Gastrocnemius medialis (tissue), 4 donors: ENCODE data around the gene RPS2. TPM values are rescaled to one million over a fixed set of nuclear protein-coding genes. Genes with fewer than 3 reads are reported as not detected.

ENCODE experiments used
- ATAC-seq, 2 donors: fragments of 150-250 bp; one replicate each; pipeline ENCODE4 v1.9.1; 2016
- DNase-seq, 2 donors: peaks; one replicate each; pipeline ENCODE4 v3.0.0-alpha.2; 2019
- H3K27ac ChIP-seq, 4 donors: fragments of 200-600 bp; sonication (generic); 1 replicate in 1 of 4; 2 replicates in 3 of 4; pipeline ENCODE4 v1.5.1; 2016 to 2018; ENCODE audit warnings: mild to moderate bottlenecking in 2 of 4, moderate library complexity in 1 of 4
- H3K27me3 ChIP-seq, 3 donors: fragments of 200-600 bp; sonication (generic) in 2 of 3; 1 replicate in 1 of 3; 2 replicates in 2 of 3; pipeline versions ENCODE4 v1.5.1 to v1.6.0; 2016 to 2019; ENCODE audit warnings: mild to moderate bottlenecking in 1 of 3, moderate library complexity in 1 of 3
- H3K36me3 ChIP-seq, 2 donors: fragments of 200-600 bp; sonication (generic) in 1 of 2; one replicate each; pipeline ENCODE4 v1.5.1; 2017 to 2018
- H3K4me1 ChIP-seq, 2 donors: fragments of 200-600 bp; sonication (generic) in 1 of 2; one replicate each; pipeline ENCODE4 v1.5.1; 2016 to 2017; ENCODE audit warnings: mild to moderate bottlenecking in 2 of 2
- H3K4me3 ChIP-seq, 4 donors: fragments of 200-600 bp; sonication (generic) in 3 of 4; 1 replicate in 1 of 4; 2 replicates in 3 of 4; pipeline ENCODE4 v1.5.1; 2016 to 2019; ENCODE audit warnings: mild to moderate bottlenecking in 2 of 4
- H3K9me3 ChIP-seq, 3 donors: fragments of 200-600 bp; sonication (generic) in 2 of 3; 1 replicate in 1 of 3; 2 replicates in 2 of 3; pipeline ENCODE4 v1.5.1; 2016 to 2019
- POLR2A ChIP-seq, 2 donors: fragments of 450-650 bp; IDR thresholded peaks; one replicate each; pipeline ENCODE4 v1.6.1; 2017; ENCODE audit warnings: antibody characterized with exemption in 2 of 2, mild to moderate bottlenecking in 2 of 2, moderate library complexity in 2 of 2
- in situ Hi-C, 4 donors: fragments of 200-750 bp; cut with MboI; loops; one replicate each; pipeline versions ENCODE4 v1.15.0 to v1.8.0; 2017; ENCODE audit warnings: low sequenced_read_pairs in 4 of 4
- intact Hi-C: fragments of 100-400 bp; cut with DNase I; formaldehyde crosslinking; loops from one replicate; pipeline ENCODE4 v1.15.1; 2023; ENCODE audit warnings: low total_unique reads
- total RNA-seq, 4 donors: library from RNA; depleted of rRNA; stranded (reverse); fragments of >200 nt; gene quantifications; one replicate each; pipeline versions ENCODE4 v1.1.0 to v1.2.3, GENCODE V29; 2016
- TF ChIP-seq, protein P1 (sequence below), 5 experiments: fragments of 450-650 bp in 3 of 5; fragments of 200-600 bp in 2 of 5; sonication (generic) in 2 of 5; IDR thresholded peaks in 4 of 5; conservative IDR thresholded peaks in 1 of 5; 1 replicate in 4 of 5; 2 replicates in 1 of 5; pipeline ENCODE4 v1.5.1; 2016 to 2019; ENCODE audit warnings: antibody characterized with exemption in 5 of 5, mild to moderate bottlenecking in 3 of 5, moderate library complexity in 3 of 5

Gene RPS2
- total RNA-seq, 4 donors from 2014 or later = 1,162 to 1,876 (median 1,684) TPM

DNA sequence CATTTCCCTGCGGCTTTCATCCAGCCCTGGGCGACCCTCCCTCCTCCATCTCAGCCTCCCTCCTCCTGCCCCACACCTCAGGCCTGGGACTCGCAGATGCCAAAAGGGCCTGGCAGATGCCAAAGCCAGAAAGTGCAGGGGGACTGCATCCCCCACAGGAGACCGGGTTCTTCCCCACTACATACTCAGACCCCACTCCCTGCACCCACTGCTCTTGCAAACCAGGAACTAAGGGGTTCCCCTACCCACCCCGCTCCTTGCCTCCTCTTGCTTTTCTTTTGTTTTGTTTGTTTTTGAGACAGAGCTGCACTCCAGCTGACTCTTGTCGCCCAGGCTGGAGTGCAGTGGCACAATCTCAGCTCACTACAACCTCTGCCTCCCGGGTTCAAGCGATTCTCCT lies 49.6 kb downstream of the RPS2 start:
- H3K27me3 ChIP-seq = peaks cover 41 to 49% (median 45%) of the 10 kb centered on the region in 3 donors
- H3K9me3 ChIP-seq = no peaks in the 10 kb centered on the region
- no peaks in the 10 kb centered on the region for H3K4me1 ChIP-seq
- DNase-seq = no peak
- in situ Hi-C loops = no loop called here
- no peak overlapping the region for H3K27ac ChIP-seq
- no peaks in the 10 kb centered on the region for H3K36me3 ChIP-seq
- intact Hi-C loops = no loop called here
- no peak for TF ChIP-seq POLR2A (IDR thresholded peaks at IDR 0.05)
- TF ChIP-seq, protein P1, sequence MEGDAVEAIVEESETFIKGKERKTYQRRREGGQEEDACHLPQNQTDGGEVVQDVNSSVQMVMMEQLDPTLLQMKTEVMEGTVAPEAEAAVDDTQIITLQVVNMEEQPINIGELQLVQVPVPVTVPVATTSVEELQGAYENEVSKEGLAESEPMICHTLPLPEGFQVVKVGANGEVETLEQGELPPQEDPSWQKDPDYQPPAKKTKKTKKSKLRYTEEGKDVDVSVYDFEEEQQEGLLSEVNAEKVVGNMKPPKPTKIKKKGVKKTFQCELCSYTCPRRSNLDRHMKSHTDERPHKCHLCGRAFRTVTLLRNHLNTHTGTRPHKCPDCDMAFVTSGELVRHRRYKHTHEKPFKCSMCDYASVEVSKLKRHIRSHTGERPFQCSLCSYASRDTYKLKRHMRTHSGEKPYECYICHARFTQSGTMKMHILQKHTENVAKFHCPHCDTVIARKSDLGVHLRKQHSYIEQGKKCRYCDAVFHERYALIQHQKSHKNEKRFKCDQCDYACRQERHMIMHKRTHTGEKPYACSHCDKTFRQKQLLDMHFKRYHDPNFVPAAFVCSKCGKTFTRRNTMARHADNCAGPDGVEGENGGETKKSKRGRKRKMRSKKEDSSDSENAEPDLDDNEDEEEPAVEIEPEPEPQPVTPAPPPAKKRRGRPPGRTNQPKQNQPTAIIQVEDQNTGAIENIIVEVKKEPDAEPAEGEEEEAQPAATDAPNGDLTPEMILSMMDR (IDR thresholded peaks at IDR 0.05 in 4 of 5, conservative IDR thresholded peaks at IDR 0.05 in 1 of 5) = no peak
- ATAC-seq = no peak
- H3K4me3 ChIP-seq = no peak overlapping the region

DNA sequence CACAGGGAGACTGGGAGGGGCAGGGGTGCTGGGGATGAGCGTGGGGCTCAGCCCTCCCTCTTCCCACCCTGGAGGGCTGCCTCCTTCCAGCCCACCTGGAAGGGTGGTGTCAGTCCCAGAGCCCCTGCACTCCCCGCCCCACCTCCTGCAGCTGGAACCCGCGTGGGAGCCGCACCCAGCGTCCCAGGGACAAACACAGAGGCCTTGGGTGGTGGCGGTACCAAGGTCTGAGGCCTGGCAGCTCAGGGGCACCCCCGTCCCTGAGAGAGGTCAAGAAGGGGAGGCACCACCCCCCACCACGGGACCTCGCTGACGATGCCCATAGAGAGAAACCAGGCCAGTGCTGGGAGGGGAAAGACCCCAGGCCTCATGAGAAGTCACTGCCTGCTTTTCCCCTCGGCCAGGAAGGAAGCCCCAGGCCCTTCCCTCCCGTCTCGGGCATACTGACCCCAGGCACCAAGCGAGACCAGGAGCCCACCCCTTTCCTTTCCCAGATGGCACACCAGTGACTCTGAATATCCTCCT lies 50.5 kb downstream of the RPS2 start:
- Histone ChIP-seq H3K9me3 (no peaks in the 10 kb centered on the region), H3K27me3 (peaks cover 35 to 48% (median 41%) of the 10 kb centered on the region in 3 donors), H3K4me3 (no peak overlapping the region), H3K36me3 (no peaks in the 10 kb centered on the region), H3K4me1 (no peaks in the 10 kb centered on the region), H3K27ac (no peak overlapping the region)
- DNase-seq (no peak), ATAC-seq (no peak)
- in situ Hi-C loops (no loop called here), intact Hi-C loops (no loop called here)
- TF ChIP-seq, protein P1 (IDR thresholded peaks at IDR 0.05 in 4 of 5, conservative IDR thresholded peaks at IDR 0.05 in 1 of 5) = no peak
- TF ChIP-seq POLR2A (IDR thresholded peaks at IDR 0.05) = no peak

DNA sequence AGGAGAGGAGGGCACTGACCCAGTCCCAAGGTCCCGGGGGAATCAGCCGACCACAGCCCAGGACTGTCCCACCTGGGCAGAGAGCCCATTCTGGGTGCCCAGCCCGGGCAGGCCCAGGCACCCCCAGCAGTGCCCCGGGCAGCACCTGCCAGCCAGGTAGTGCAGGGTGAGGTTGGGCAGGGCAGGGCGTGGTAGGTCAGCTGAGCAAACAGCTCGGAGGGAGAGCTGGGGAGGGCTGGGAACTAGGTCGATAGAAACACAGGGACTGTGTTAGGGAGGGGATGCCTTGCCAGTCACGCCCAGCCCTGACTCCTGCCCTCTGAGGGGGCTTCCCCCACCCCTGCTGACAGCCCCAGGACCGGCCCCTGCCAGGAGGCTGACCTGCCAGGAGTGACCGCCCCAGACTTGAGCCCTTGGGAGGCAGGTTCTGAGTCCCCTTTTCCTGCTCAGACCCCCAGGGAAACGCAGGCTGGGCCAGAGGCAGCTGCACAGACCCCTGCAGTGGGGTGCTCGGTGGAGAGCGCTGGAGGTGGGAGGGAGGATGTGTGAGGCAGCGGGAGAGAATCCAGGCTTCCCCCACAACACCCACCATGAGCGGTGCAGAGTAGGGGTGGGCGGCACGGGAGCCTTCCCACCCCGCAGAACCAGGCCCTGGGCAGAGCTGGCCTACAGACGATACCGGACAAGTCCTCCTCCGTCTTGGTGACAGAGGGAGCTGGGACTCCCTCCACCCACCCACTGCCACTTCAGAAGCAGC lies 51.1 kb downstream of the RPS2 start:
- peaks cover 28 to 48% (median 37%) of the 10 kb centered on the region in 3 donors for H3K27me3 ChIP-seq
- no peaks in the 10 kb centered on the region for H3K36me3 ChIP-seq
- H3K27ac ChIP-seq = no peak overlapping the region
- in situ Hi-C loops (no loop called here), intact Hi-C loops (no loop called here)
- ATAC-seq = no peak
- no peaks in the 10 kb centered on the region for H3K9me3 ChIP-seq
- H3K4me3 ChIP-seq = no peak overlapping the region
- no peaks in the 10 kb centered on the region for H3K4me1 ChIP-seq
- DNase-seq = no peak
- TF ChIP-seq, protein P1 (IDR thresholded peaks at IDR 0.05 in 4 of 5, conservative IDR thresholded peaks at IDR 0.05 in 1 of 5) = no peak
- TF ChIP-seq POLR2A (IDR thresholded peaks at IDR 0.05) = no peak

DNA sequence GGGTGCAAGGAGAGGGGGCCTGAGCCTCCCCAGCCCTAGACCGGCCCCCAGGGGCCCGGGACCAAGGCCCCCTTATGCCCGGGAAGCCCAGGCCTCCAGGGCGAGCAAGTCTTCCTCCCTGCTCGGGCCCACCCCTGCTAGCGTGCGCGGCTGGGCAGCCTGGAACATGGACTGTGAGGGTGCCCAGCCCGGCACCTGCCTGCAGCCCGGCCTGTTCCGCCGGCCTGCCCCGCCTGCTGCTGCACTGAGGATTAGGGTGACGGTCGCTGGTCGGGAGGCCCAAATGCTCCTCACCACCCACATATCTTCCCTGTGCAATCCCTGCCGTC lies 52.4 kb downstream of the RPS2 start:
- intact Hi-C loops (no loop called here), in situ Hi-C loops (no loop called here)
- Histone ChIP-seq H3K27me3 (peaks cover 23 to 53% (median 42%) of the 10 kb centered on the region in 3 donors), H3K36me3 (no peaks in the 10 kb centered on the region), H3K27ac (no peak overlapping the region), H3K4me1 (no peaks in the 10 kb centered on the region), H3K9me3 (no peaks in the 10 kb centered on the region), H3K4me3 (no peak overlapping the region)
- no peak for TF ChIP-seq POLR2A (IDR thresholded peaks at IDR 0.05)
- TF ChIP-seq, protein P1 (IDR thresholded peaks at IDR 0.05 in 4 of 5, conservative IDR thresholded peaks at IDR 0.05 in 1 of 5) = no peak
- no peak for ATAC-seq
- no peak for DNase-seq

Other genes with a start within 250 kb of the RPS2 start
- 10 to 100 TPM; 18.1 to 41.4 (median 34.2) TPM for gene NME3, start 193.3 kb downstream of the RPS2 start, total RNA-seq
- 1 to 10 TPM; 2.1 to 9.2 (median 6.2) TPM for gene EME2, start 192.0 kb downstream of the RPS2 start, total RNA-seq
- gene MRPS34, start 191.7 kb downstream of the RPS2 start, total RNA-seq = 100 to 1,000 TPM in 2 of 4 donors, 10 to 100 TPM in 2; 65.4 to 120 (median 90.0) TPM
- 100 to 1,000 TPM in 1 of 4 donors, 10 to 100 TPM in 3; 86.2 to 161 (median 88.3) TPM for gene SPSB3, start 182.3 kb downstream of the RPS2 start, total RNA-seq
- 100 to 1,000 TPM in 1 of 4 donors, 10 to 100 TPM in 3; 77.3 to 163 (median 80.7) TPM for gene NUBP2, start 181.9 kb downstream of the RPS2 start, total RNA-seq
- under 1 TPM in 2 of 4 donors, not detected in 2; 0.20 to 0.22 TPM for gene IGFALS, start 171.1 kb downstream of the RPS2 start, total RNA-seq
- 100 to 1,000 TPM; 216 to 440 (median 261) TPM for gene HAGH, start 138.0 kb downstream of the RPS2 start, total RNA-seq
- gene FAHD1, start 137.6 kb downstream of the RPS2 start, total RNA-seq = 10 to 100 TPM; 28.2 to 57.1 (median 49.1) TPM
- not detected for gene MEIOB, start 92.7 kb downstream of the RPS2 start, total RNA-seq
- gene HS3ST6, start 46.4 kb downstream of the RPS2 start, total RNA-seq = not detected
- gene MSRB1, start 21.6 kb downstream of the RPS2 start, total RNA-seq = 10 to 100 TPM; 16.7 to 40.7 (median 35.2) TPM
- 100 to 1,000 TPM; 116 to 354 (median 188) TPM for gene RPL3L, start 10.1 kb downstream of the RPS2 start, total RNA-seq
- 1,000 to 10,000 TPM in 1 of 4 donors, 100 to 1,000 TPM in 3; 530 to 1,014 (median 743) TPM for gene NDUFB10, start 5.3 kb downstream of the RPS2 start, total RNA-seq
- not detected for gene RNF151, start 2.0 kb upstream of the RPS2 start, total RNA-seq
- gene TBL3, start 7.2 kb upstream of the RPS2 start, total RNA-seq = 10 to 100 TPM; 48.2 to 79.5 (median 71.4) TPM
- gene NOXO1, start 16.6 kb upstream of the RPS2 start, total RNA-seq = under 1 TPM in 2 of 4 donors, not detected in 2; 0.33 to 0.46 TPM
- gene GFER, start 19.4 kb upstream of the RPS2 start, total RNA-seq = 10 to 100 TPM; 16.3 to 27.0 (median 20.1) TPM
- gene SYNGR3, start 25.1 kb upstream of the RPS2 start, total RNA-seq = 1 to 10 TPM in 1 of 4 donors, not detected in 3; 2.3 TPM
- gene ZNF598, start 45.0 kb upstream of the RPS2 start, total RNA-seq = 10 to 100 TPM; 57.0 to 92.2 (median 75.4) TPM
- gene NPW, start 55.0 kb upstream of the RPS2 start, total RNA-seq = not detected
- 10 to 100 TPM; 51.6 to 86.9 (median 74.4) TPM for gene NHERF2, start 62.1 kb upstream of the RPS2 start, total RNA-seq
- 10 to 100 TPM in 1 of 4 donors, 1 to 10 TPM in 3; 3.5 to 13.6 (median 6.4) TPM for gene NTHL1, start 83.0 kb upstream of the RPS2 start, total RNA-seq
- 10 to 100 TPM; 44.5 to 62.7 (median 53.8) TPM for gene TSC2, start 83.2 kb upstream of the RPS2 start, total RNA-seq
- 100 to 1,000 TPM; 168 to 376 (median 339) TPM for gene PKD1, start 171.1 kb upstream of the RPS2 start, total RNA-seq
- gene RAB26, start 183.8 kb upstream of the RPS2 start, total RNA-seq = 1 to 10 TPM in 2 of 4 donors, not detected in 2; 1.3 to 4.2 TPM
- 10 to 100 TPM; 39.5 to 71.4 (median 55.9) TPM for gene TRAF7, start 191.0 kb upstream of the RPS2 start, total RNA-seq
- under 1 TPM in 3 of 4 donors, not detected in 1; 0.07 to 0.51 (median 0.10) TPM for gene CASKIN1, start 231.8 kb upstream of the RPS2 start, total RNA-seq
- 10 to 100 TPM; 40.3 to 77.0 (median 73.5) TPM for gene MLST8, start 240.6 kb upstream of the RPS2 start, total RNA-seq
- 1 to 10 TPM in 3 of 4 donors, under 1 TPM in 1; 0.15 to 2.2 (median 1.4) TPM for gene BRICD5, start 246.0 kb upstream of the RPS2 start, total RNA-seq